GM23248 (cell line): ENCODE results near the gene THAP4. TPM values are rescaled to one million over a fixed set of nuclear protein-coding genes. Genes with fewer than 3 reads are reported as not detected.
A peak's percentile ranks its signal among the peaks of the same experiment; 100 is the strongest.

Experiments
- DNase-seq: peaks from one replicate; pipeline ENCODE4 v3.0.0-alpha.2; 2015
- H2AFZ ChIP-seq: fragments of 200-600 bp; sonication (generic); 2 replicates; pipeline ENCODE4 v1.6.1; 2016; ENCODE audit warnings: antibody characterized with exemption
- H3F3A ChIP-seq: fragments of 200-600 bp; sonication (generic); 2 replicates; pipeline ENCODE4 v1.6.1; 2016; ENCODE audit warnings: mild to moderate bottlenecking, antibody characterized with exemption, mixed run types; ENCODE audit not compliant: insufficient read depth
- H3K27ac ChIP-seq: fragments of 200-600 bp; sonication (generic); 2 replicates; pipeline ENCODE4 v1.5.1; 2016; ENCODE audit warnings: mild to moderate bottlenecking
- H3K27me3 ChIP-seq: fragments of 200-600 bp; sonication (generic); replicated peaks from 2 replicates; pipeline ENCODE4 v1.6.1; 2016; ENCODE audit warnings: mild to moderate bottlenecking; ENCODE audit not compliant: insufficient read depth
- H3K36me3 ChIP-seq: fragments of 200-600 bp; sonication (generic); 2 replicates; pipeline ENCODE4 v1.6.1; 2016; ENCODE audit warnings: low read depth, mild to moderate bottlenecking
- H3K4me1 ChIP-seq: fragments of 200-600 bp; sonication (generic); 2 replicates; pipeline ENCODE4 v1.6.1; 2016; ENCODE audit warnings: mild to moderate bottlenecking; ENCODE audit not compliant: insufficient read depth
- H3K4me2 ChIP-seq: fragments of 200-600 bp; sonication (generic); one replicate; pipeline ENCODE4 v1.6.1; 2016; ENCODE audit warnings: mild to moderate bottlenecking; ENCODE audit not compliant: unreplicated experiment
- H3K4me3 ChIP-seq: fragments of 200-600 bp; sonication (generic); 2 replicates; pipeline ENCODE4 v1.5.1; 2016; ENCODE audit warnings: mild to moderate bottlenecking
- H3K79me2 ChIP-seq: fragments of 200-600 bp; sonication (generic); 2 replicates; pipeline ENCODE4 v1.6.1; 2016; ENCODE audit warnings: mild to moderate bottlenecking; ENCODE audit not compliant: insufficient read depth
- H3K9ac ChIP-seq: fragments of 200-600 bp; sonication (generic); 2 replicates; pipeline ENCODE4 v1.6.1; 2016; ENCODE audit warnings: mild to moderate bottlenecking
- H3K9me2 ChIP-seq: fragments of 200-600 bp; sonication (generic); 2 replicates; pipeline ENCODE4 v1.6.1; 2016; ENCODE audit warnings: mixed run types, mild to moderate bottlenecking, moderate library complexity; ENCODE audit not compliant: insufficient read depth
- H3K9me3 ChIP-seq: fragments of 200-600 bp; sonication (generic); one replicate; pipeline ENCODE4 v1.6.1; 2017; ENCODE audit warnings: low read depth
- H4K20me1 ChIP-seq: fragments of 200-600 bp; sonication (generic); 2 replicates; pipeline ENCODE4 v1.6.0; 2016; ENCODE audit not compliant: insufficient read depth
- EZH2 ChIP-seq: fragments of 200-600 bp; sonication (generic); IDR thresholded peaks from 2 replicates; pipeline ENCODE4 v1.6.1; 2018; ENCODE audit warnings: antibody characterized with exemption, mild to moderate bottlenecking; ENCODE audit not compliant: insufficient read depth, poor library complexity, severe bottlenecking
- EZH2phosphoT487 ChIP-seq: fragments of 200-600 bp; sonication (generic); IDR thresholded peaks from 2 replicates; pipeline ENCODE4 v1.6.1; 2018; ENCODE audit warnings: antibody characterized with exemption, moderate library complexity, mild to moderate bottlenecking, low read depth; ENCODE audit not compliant: insufficient read depth
- WGBS, 2 experiments: methylation state at CpG; one replicate each; pipeline ENCODE4 v1.1.6; 2015 to 2017; ENCODE audit warnings: low lambda C conversion rate in 2 of 2, low coverage in 1 of 2; ENCODE audit errors: missing lambda C conversion rate in 2 of 2; 5-methylcytosine and 5-hydroxymethylcytosine counted together
- in situ Hi-C: fragments of 300-500 bp; cut with MboI; formaldehyde crosslinking; loops from 2 replicates; pipeline ENCODE4 v1.15.0; 2020
- polyA plus RNA-seq: library from polyadenylated mRNA; unstranded; fragments of >200 nt; fragmentation: Nextera tagmentation; extraction: Ambion mirVana; gene quantifications from 2 replicates; pipeline ENCODE4 v1.2.1, GENCODE V29; 2016
- total RNA-seq: library from RNA; depleted of rRNA; stranded (reverse); fragments of >200 nt; shearing (Covaris generic); gene quantifications from 2 replicates; pipeline ENCODE4 v1.2.3, GENCODE V29; 2014

The THAP4 gene
- total and polyA plus RNA-seq, 2 experiments from 2014 or later, result 46.4 to 53.4 TPM

DNA sequence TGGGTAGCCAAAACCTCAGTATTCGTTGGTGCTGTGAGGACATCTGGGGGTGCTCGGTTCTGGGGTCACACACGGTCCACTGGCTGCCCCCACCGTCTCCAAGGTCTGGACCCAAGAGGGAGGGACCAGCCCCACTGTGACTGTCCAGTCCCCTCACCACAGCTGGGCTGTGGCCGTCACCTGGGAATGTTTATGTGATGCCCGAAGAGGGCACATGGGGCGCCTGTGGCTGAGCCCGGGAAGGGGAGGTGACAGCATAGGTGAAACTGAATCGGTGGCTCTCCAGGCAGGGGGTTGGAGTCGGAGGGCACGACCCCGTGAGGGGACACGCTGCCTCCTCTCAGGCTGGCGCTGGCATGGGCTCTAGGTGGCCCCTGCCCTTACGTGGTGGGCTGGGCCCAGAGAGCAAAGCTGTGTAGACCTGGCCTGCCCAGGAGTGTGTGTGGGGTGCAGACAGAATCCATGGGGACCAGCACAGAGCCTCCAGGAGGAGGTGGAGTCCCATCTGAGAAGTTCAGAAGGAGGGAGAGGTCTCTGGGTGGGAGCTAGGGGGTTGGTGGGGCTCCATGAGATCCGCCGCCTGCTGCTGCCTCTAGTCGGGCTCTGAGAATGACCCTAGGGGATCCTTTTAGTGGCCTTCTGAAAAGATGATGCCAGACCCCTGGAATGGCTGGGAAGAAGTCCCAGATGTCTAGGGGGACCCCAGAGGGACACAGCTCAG is 76.6 kb downstream of the THAP4 start:
- Histone ChIP-seq H3K36me3 (no peaks in the 10 kb centered on the region), H3F3A (peaks cover 3% of the 10 kb centered on the region; the same call in 1 of the 2 replicates), H3K27ac (peak overlapping the region; percentile 7; the same call in 1 of the 2 replicates), H2AFZ (no peak overlapping the region), H3K4me2 (peak overlapping the region; percentile 85), H3K9me3 (no peaks in the 10 kb centered on the region), H3K9me2 (no peaks in the 10 kb centered on the region), H4K20me1 (no peaks in the 10 kb centered on the region), H3K4me1 (peaks cover 43% of the 10 kb centered on the region), H3K79me2 (peaks cover 29% of the 10 kb centered on the region), H3K27me3 (no peaks in the 10 kb centered on the region), H3K4me3 (peak overlapping the region; percentile 81), H3K9ac (peak overlapping the region; percentile 79)
- no peak for DNase-seq
- in situ Hi-C loops, result no loop called here
- 49 to 50% methylated on average over 18 of the region's 18 CpGs for WGBS, 2 experiments
- TF ChIP-seq EZH2 (no peak), EZH2phosphoT487 (no peak)

DNA sequence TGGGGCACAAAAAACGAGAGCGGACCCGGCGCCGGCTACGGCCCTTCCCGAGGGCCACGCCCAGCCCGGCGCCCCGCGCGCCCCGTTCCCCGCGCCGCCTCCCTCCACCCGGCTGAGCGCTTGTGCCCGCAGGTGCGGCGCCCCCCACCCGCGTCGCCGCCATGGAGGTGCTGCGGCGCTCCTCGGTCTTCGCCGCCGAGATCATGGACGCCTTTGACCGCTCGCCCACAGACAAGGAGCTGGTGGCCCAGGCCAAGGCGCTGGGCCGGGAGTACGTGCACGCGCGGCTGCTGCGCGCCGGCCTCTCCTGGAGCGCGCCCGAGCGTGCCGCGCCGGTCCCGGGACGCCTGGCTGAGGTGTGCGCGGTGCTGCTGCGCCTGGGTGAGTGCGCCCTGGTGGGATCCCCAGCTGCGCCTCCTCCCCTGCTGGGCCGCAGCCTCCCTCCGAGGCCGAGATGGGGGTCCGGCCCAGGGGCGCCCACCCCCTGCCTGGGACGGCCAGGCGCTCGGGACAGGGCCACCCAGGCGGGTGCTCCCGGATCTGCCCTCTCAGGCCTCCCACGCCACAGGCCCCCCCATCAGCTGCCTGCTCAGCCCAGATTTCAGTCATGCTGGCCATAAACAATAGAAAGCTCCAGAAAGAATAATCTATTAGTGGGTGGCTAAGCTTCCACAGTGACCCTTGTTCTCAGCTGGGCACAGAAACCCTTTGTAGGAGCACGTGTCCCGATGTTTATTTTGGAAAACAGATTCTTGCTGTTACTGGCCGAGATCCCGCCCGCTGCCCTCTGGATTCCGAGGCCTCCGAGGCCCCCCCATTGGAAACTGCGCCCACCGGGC is 77.4 kb downstream of the THAP4 start:
- TF ChIP-seq EZH2phosphoT487 (no peak), EZH2 (no peak)
- Histone ChIP-seq H2AFZ (peak overlapping the region; percentile 88), H3K9me3 (no peaks in the 10 kb centered on the region), H3K79me2 (peaks cover 29% of the 10 kb centered on the region), H3K27me3 (no peaks in the 10 kb centered on the region), H3K9me2 (no peaks in the 10 kb centered on the region), H3K27ac (peak overlapping the region; percentile 17), H3K4me3 (peak overlapping the region; percentile 81), H3K9ac (peak overlapping the region; percentile 79), H3K4me2 (peak overlapping the region; percentile 85), H3F3A (peaks cover 3% of the 10 kb centered on the region; the same call in 1 of the 2 replicates), H3K4me1 (peaks cover 39% of the 10 kb centered on the region), H4K20me1 (no peaks in the 10 kb centered on the region), H3K36me3 (no peaks in the 10 kb centered on the region)
- DNase-seq, result peak; percentile 79
- in situ Hi-C loops, result no loop called here
- WGBS, 2 experiments, result 2 to 3% methylated on average over 49 to 63 of the region's 78 CpGs

DNA sequence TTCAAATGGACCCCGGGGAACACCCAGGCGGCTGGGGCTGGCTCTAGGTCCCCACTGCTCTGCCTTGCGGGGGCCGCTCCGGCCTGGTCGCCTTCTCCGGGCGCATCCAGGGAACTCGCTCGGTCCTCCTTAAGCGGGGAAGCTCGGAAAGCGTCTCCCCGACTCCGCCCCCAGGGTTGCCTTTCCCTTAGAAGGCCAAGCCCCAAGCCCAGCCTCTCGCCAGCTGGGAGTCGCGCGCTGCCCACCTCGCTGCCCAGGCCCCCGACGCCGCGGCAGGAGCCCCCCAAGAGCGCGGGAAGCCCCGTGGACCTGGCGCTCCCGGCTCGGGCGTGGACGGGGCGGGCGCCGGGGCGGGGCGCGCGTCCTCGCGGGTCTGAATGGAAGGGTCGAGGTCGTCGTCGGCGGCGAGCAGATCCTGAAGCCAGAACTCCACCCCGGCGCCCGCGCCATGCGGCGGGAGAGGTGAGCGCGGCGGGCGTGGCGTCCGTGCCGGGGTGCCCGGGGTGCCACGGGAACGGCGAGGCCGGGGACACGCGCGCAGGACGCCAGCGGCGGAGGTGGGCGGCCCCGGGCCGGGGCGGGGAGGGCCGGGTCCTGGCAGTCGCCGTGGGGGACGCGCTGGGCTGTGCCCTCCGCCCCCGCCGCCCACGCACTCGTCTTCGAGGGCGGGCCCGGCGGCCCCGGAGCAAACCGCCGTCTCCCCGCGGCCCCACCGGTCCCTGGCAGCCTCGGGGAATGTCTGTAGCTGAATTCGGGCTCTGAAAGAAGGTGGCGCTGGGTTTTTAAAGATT is 78.2 kb downstream of the THAP4 start, which contains the start of gene BOK:
Gene BOK, plus strand, starts transcription at position 214 of the 791 bp plus-strand sequence. CDS start 739 bp downstream, outside the sequence.
- TF ChIP-seq EZH2 (no peak), EZH2phosphoT487 (no peak)

DNA sequence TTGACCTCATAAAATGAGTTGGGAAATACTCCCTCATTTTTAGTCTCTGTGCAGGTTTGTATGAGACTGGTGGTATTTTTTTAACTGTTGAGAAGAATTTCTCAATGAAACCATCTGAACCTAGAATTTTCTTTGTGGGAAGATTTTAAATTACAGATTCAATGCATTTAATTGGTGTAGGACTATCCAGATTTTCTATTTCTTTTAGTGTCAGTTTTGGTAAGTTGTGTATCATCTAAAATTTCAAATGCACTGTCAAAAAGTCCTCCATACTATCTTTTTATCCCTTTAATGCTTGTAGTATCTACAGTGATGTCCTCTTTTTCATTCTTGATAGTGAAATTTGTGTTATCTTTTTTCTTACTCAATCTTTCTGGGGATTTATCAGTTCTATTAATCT is 80.2 kb downstream of the THAP4 start:
- Histone ChIP-seq H3K4me2 (no peak overlapping the region), H3K9ac (no peak overlapping the region), H3F3A (peaks cover 3% of the 10 kb centered on the region; the same call in 1 of the 2 replicates), H3K4me1 (peaks cover 19% of the 10 kb centered on the region), H3K36me3 (no peaks in the 10 kb centered on the region), H2AFZ (no peak overlapping the region), H3K9me3 (no peaks in the 10 kb centered on the region), H4K20me1 (no peaks in the 10 kb centered on the region), H3K4me3 (no peak overlapping the region), H3K27ac (no peak overlapping the region), H3K9me2 (no peaks in the 10 kb centered on the region), H3K79me2 (peaks cover 16% of the 10 kb centered on the region), H3K27me3 (no peaks in the 10 kb centered on the region)
- in situ Hi-C loops, result no loop called here
- DNase-seq, result no peak
- TF ChIP-seq EZH2phosphoT487, result no peak
- no peak for TF ChIP-seq EZH2

More for the DNA sequence above, 78.2 kb downstream of the THAP4 start, which contains the start of gene BOK:
- in situ Hi-C loops, result no loop called here
- peaks cover 29% of the 10 kb centered on the region for H3K79me2 ChIP-seq
- peak within 1 kb of the TSS; percentile 79 for H3K9ac ChIP-seq
- no peaks in the 10 kb centered on the region for H4K20me1 ChIP-seq
- H3K9me3 ChIP-seq, result no peaks in the 10 kb centered on the region
- peak within 1 kb of the TSS; percentile 17 for H3K27ac ChIP-seq
- no peaks in the 10 kb centered on the region for H3K36me3 ChIP-seq
- peak within 1 kb of the TSS; percentile 81 for H3K4me3 ChIP-seq
- peaks cover 3% of the 10 kb centered on the region; the same call in 1 of the 2 replicates for H3F3A ChIP-seq
- no peaks in the 10 kb centered on the region for H3K9me2 ChIP-seq
- no peaks in the 10 kb centered on the region for H3K27me3 ChIP-seq
- peak within 1 kb of the TSS; percentile 85 for H3K4me2 ChIP-seq
- peak within 1 kb of the TSS; percentile 88 for H2AFZ ChIP-seq
- peak; percentile 89 for DNase-seq
- 2 to 5% methylated on average over 22 to 40 of the region's 98 CpGs for WGBS, 2 experiments
- H3K4me1 ChIP-seq, result peaks cover 30% of the 10 kb centered on the region
